ENCODE results near the gene MAPK1IP1L. TPM values are rescaled to one million over a fixed set of nuclear protein-coding genes. Genes with fewer than 3 reads are reported as not detected.

The MAPK1IP1L gene
- polyA plus RNA-seq, 3 donors, result 89.7 to 94.3 (median 90.9) TPM

GRCh38 chr14:55094292-55095157, 43.1 kb downstream of the MAPK1IP1L start:
- no peak for DNase-seq (ENCODE audit: low read depth in 3 of 3, low spot score in 2 of 3)

- no peak for DNase-seq (ENCODE audit: low read depth in 3 of 3, low spot score in 2 of 3)
Measured at GRCh38 chr14:55097881-55098560, 46.6 kb downstream of the MAPK1IP1L start.

GRCh38 chr14:55098561-55098898, 47.1 kb downstream of the MAPK1IP1L start:
- no peak for DNase-seq (ENCODE audit: low read depth in 3 of 3, low spot score in 2 of 3)

GRCh38 chr14:55099756-55100155, 48.3 kb downstream of the MAPK1IP1L start:
- DNase-seq (ENCODE audit: low read depth in 3 of 3, low spot score in 2 of 3), result no peak

- DNase-seq (ENCODE audit: low read depth in 3 of 3, low spot score in 2 of 3), result no peak
Measured at GRCh38 chr14:55101698-55102097, 50.3 kb downstream of the MAPK1IP1L start.

- no peak for DNase-seq (ENCODE audit: low read depth in 3 of 3, low spot score in 2 of 3)
Measured at GRCh38 chr14:55102141-55102621, 50.7 kb downstream of the MAPK1IP1L start.

- no peak for DNase-seq (ENCODE audit: low read depth in 3 of 3, low spot score in 2 of 3)
Measured at GRCh38 chr14:55103005-55103640, 51.7 kb downstream of the MAPK1IP1L start.

GRCh38 chr14:55103971-55104954, 52.8 kb downstream of the MAPK1IP1L start:
- DNase-seq (ENCODE audit: low read depth in 3 of 3, low spot score in 2 of 3), result no peak

GRCh38 chr14:55105991-55106390, 54.5 kb downstream of the MAPK1IP1L start:
- no peak for DNase-seq (ENCODE audit: low read depth in 3 of 3, low spot score in 2 of 3)

- DNase-seq (ENCODE audit: low read depth in 3 of 3, low spot score in 2 of 3), result no peak
Measured at GRCh38 chr14:55107766-55108554, 56.5 kb downstream of the MAPK1IP1L start.

- no peak for DNase-seq (ENCODE audit: low read depth in 3 of 3, low spot score in 2 of 3)
Measured at GRCh38 chr14:55109836-55110235, 58.4 kb downstream of the MAPK1IP1L start.

- no peak for DNase-seq (ENCODE audit: low read depth in 3 of 3, low spot score in 2 of 3)
Measured at GRCh38 chr14:55111122-55111708, 59.8 kb downstream of the MAPK1IP1L start.

- DNase-seq (ENCODE audit: low read depth in 3 of 3, low spot score in 2 of 3), result no peak
Measured at GRCh38 chr14:55114720-55115119, 63.3 kb downstream of the MAPK1IP1L start.

GRCh38 chr14:55115460-55115859, 64.0 kb downstream of the MAPK1IP1L start:
- no peak for DNase-seq (ENCODE audit: low read depth in 3 of 3, low spot score in 2 of 3)

GRCh38 chr14:55115861-55116245, 64.4 kb downstream of the MAPK1IP1L start:
- DNase-seq (ENCODE audit: low read depth in 3 of 3, low spot score in 2 of 3), result no peak

- no peak for DNase-seq (ENCODE audit: low read depth in 3 of 3, low spot score in 2 of 3)
Measured at GRCh38 chr14:55116246-55117030, 65.0 kb downstream of the MAPK1IP1L start.

GRCh38 chr14:55117803-55118441, 66.5 kb downstream of the MAPK1IP1L start:
- DNase-seq (ENCODE audit: low read depth in 3 of 3, low spot score in 2 of 3), result no peak

GRCh38 chr14:55118761-55119160, 67.3 kb downstream of the MAPK1IP1L start:
- DNase-seq (ENCODE audit: low read depth in 3 of 3, low spot score in 2 of 3), result no peak
